OCI-LY7 (cell line): Measurements from ENCODE around the gene NFIX. TPM values are rescaled to one million over a fixed set of nuclear protein-coding genes. Genes with fewer than 3 reads are reported as not detected.

Source experiments
- BruUV-seq: library from RNA; stranded (reverse); fragments of 400-500 nt; replicated peaks from 2 replicates; lab custom pipeline; 2021; lab: Mats Ljungman, UMichigan
- CTCF ChIA-PET: fragments of 300-600 bp; sonication (Branson Sonifier 250); formaldehyde crosslinking; loops from one replicate; lab custom pipeline; 2022; ENCODE audit warnings: antibody characterized with exemption; ENCODE audit not compliant: unreplicated experiment; lab: Charles Lee
- POLR2A ChIA-PET: fragments of 300-600 bp; sonication (Branson Sonifier 250); formaldehyde crosslinking; loops from one replicate; lab custom pipeline; 2022; ENCODE audit warnings: antibody characterized with exemption; lab: Charles Lee
- DNase-seq: peaks from one replicate; pipeline ENCODE4 v3.0.0-alpha.2; 2015; ENCODE audit warnings: low spot score
- H2AFZ ChIP-seq: fragments of 200-600 bp; sonication (generic), shearing (Covaris generic); 2 replicates; pipeline ENCODE4 v1.6.1; 2014; ENCODE audit warnings: mild to moderate bottlenecking, antibody characterized with exemption, low read length, moderate library complexity
- H3K27ac ChIP-seq: fragments of 200-600 bp; sonication (generic); 2 replicates; pipeline ENCODE4 v1.5.1; 2014; ENCODE audit warnings: mixed run types, low read depth, mild to moderate bottlenecking, moderate library complexity, low read length, inconsistent platforms; ENCODE audit not compliant: poor library complexity, severe bottlenecking
- H3K36me3 ChIP-seq: fragments of 200-600 bp; sonication (generic); 2 replicates; pipeline ENCODE4 v1.6.1; 2014; ENCODE audit warnings: mild to moderate bottlenecking, antibody characterized with exemption, low read length, moderate library complexity, mixed read lengths; ENCODE audit not compliant: insufficient read depth
- H3K4me1 ChIP-seq: fragments of 200-600 bp; sonication (generic); 2 replicates; pipeline ENCODE4 v1.5.1; 2014; ENCODE audit warnings: mild to moderate bottlenecking, low read length; ENCODE audit not compliant: insufficient read depth, poor library complexity, severe bottlenecking
- H3K4me2 ChIP-seq: fragments of 200-600 bp; sonication (generic); 2 replicates; pipeline ENCODE4 v1.6.1; 2014; ENCODE audit warnings: mild to moderate bottlenecking, low read length
- H3K4me3 ChIP-seq: fragments of 200-600 bp; sonication (generic); 2 replicates; pipeline ENCODE4 v1.5.1; 2014; ENCODE audit warnings: mild to moderate bottlenecking, low read depth, low read length; ENCODE audit not compliant: poor library complexity, severe bottlenecking
- H3K79me2 ChIP-seq: fragments of 200-600 bp; sonication (generic); 2 replicates; pipeline ENCODE4 v1.6.1; 2016; ENCODE audit warnings: low read depth, mild to moderate bottlenecking, low read length, moderate library complexity, mixed read lengths; ENCODE audit not compliant: insufficient read depth
- H3K9me2 ChIP-seq: fragments of 200-600 bp; sonication (generic); 2 replicates; pipeline ENCODE4 v1.6.1; 2016; ENCODE audit warnings: mild to moderate bottlenecking, low read length, mixed read lengths; ENCODE audit not compliant: insufficient read depth
- H3K9me3 ChIP-seq: fragments of 200-600 bp; sonication (generic); 2 replicates; pipeline ENCODE4 v1.6.1; 2014; ENCODE audit warnings: mild to moderate bottlenecking, mixed run types, low read length, mixed read lengths
- H4K20me1 ChIP-seq: fragments of 200-600 bp; sonication (generic); 2 replicates; pipeline ENCODE4 v1.6.1; 2014; ENCODE audit warnings: mild to moderate bottlenecking, antibody characterized with exemption, low read length, moderate library complexity, mixed read lengths; ENCODE audit not compliant: insufficient read depth
- CTCF ChIP-seq: fragments of 200-600 bp; sonication (generic); conservative IDR thresholded peaks from 2 replicates; pipeline ENCODE4 v1.5.1; 2014; ENCODE audit warnings: mild to moderate bottlenecking, antibody characterized with exemption, low read length, moderate library complexity, mixed read lengths
- EZH2phosphoT487 ChIP-seq: fragments of 200-600 bp; sonication (generic); IDR thresholded peaks from 2 replicates; pipeline ENCODE4 v1.6.1; 2018; ENCODE audit warnings: low read depth, borderline replicate concordance, mild to moderate bottlenecking, mixed run types, antibody characterized with exemption, low read length, moderate library complexity, mixed read lengths
- intact Hi-C: fragments of 100-400 bp; cut with micrococcal nuclease; formaldehyde crosslinking; loops from one replicate; pipeline ENCODE4 v1.10.0; 2022; ENCODE audit not compliant: unreplicated experiment
- total RNA-seq, 2 experiments: library from RNA; depleted of rRNA in 1 of 2; stranded (reverse); fragments of >200 nt in 1 of 2; shearing (Covaris generic) in 1 of 2; gene quantifications; 2 replicates each; pipeline ENCODE4 v1.2.3, GENCODE V29; 2014 to 2022

The NFIX gene
- total RNA-seq, 2 experiments from 2014 or later: 0.16 to 0.72 TPM

DNA sequence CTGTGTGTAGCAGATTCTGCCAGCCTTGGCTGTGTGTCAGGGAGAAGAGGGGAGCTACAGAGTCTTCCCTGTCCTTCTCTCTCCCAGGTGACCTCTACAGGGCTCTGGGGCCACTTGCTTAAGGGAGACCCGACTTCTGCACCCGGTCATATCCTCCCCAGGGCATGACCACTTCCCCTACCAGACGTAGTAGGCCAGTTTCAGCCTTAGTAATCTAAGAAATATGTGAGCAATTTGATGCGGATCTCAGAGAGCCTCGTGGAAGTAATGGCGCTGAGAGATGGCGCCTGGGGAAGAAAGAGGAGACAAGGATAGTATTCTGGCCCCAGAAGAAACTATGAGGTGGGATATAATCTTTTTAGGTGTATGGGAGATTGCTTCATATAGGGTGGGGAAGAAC lies 41.9 kb downstream of the NFIX start:
- H3K27ac ChIP-seq: no peak overlapping the region
- H3K4me2 ChIP-seq: no peak overlapping the region
- H3K9me2 ChIP-seq: no peaks in the 10 kb centered on the region
- no peak overlapping the region for H2AFZ ChIP-seq
- no peaks in the 10 kb centered on the region for H3K79me2 ChIP-seq
- no peaks in the 10 kb centered on the region for H3K9me3 ChIP-seq
- POLR2A ChIA-PET: no interaction called here
- no peaks in the 10 kb centered on the region for H4K20me1 ChIP-seq
- H3K4me3 ChIP-seq: no peak overlapping the region
- no peaks in the 10 kb centered on the region for H3K36me3 ChIP-seq
- DNase-seq: no peak
- CTCF ChIA-PET: no interaction called here
- intact Hi-C loops: no loop called here
- no peaks in the 10 kb centered on the region for H3K4me1 ChIP-seq
- TF ChIP-seq EZH2phosphoT487 (no peak), CTCF (no peak)
- BruUV-seq: no TSS peak

DNA sequence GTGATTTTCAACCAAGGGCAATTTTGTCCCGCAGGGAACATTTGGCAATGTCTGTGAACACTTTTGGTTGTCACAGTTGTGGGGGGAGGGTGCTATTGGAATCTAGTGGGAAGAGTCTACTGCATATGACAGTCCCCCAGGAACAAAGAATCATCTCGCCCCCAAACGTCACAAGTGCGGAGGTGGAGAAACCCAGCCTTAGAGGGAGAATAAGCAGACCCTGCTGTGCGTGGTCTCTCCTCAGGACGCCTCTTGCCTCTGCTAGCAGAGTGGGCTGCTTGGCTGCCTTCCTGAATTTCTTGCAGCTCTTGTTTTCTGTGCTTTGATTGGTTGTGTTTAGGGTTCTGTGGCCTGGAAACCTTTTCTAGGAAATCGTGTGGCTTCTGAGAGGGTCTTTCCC lies 42.5 kb downstream of the NFIX start:
- intact Hi-C loops: no loop called here
- Histone ChIP-seq H2AFZ (no peak overlapping the region), H3K4me2 (no peak overlapping the region), H3K9me2 (no peaks in the 10 kb centered on the region), H3K4me1 (no peaks in the 10 kb centered on the region), H3K9me3 (no peaks in the 10 kb centered on the region), H4K20me1 (no peaks in the 10 kb centered on the region), H3K27ac (no peak overlapping the region), H3K79me2 (no peaks in the 10 kb centered on the region), H3K36me3 (no peaks in the 10 kb centered on the region), H3K4me3 (no peak overlapping the region)
- BruUV-seq: no TSS peak
- ChIA-PET POLR2A (no interaction called here), CTCF (no interaction called here)
- no peak for DNase-seq
- no peak for TF ChIP-seq CTCF
- TF ChIP-seq EZH2phosphoT487: no peak

DNA sequence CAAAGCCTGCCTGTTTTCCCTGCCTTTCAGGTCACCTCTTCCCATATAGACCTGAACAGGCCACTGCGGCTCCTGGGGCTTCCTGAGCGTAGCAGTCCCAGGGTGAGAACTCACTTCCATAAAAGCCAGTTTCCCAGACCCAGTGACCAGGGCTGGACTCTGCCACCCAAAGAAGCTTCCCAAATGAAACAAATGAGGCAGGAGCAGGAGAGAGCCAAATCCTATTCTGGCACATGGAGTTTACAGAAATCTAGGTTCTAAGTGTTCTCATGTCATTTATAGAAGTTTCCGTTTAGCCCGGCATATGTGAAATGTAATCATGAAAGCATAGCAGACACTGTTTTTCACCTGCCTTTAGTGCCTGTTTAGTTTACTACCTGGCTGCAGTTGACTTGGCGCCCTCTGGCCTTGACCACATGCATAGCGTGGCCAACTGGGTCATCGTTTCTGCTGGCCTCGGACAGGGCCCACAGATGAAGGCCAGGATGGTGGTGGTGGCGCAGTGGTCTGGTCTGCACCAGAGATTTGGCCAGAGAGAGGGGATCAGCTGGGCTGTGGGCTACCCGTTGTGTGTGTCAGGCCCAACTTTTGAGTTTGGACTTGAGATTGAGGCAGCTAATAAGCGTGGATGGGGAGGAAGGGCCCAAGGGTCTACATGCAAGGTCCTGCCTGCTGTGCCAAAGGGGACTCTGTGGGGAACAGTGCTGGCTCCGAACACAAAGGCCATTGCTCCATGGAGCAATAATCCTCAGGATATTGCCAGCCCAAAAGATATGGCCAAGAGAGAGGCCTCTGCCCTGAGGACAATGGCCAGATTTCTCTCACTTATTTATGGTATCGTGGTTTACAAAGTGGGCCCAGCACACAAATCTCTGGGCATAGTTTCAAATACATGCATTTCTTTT lies 43.3 kb downstream of the NFIX start:
- Histone ChIP-seq H3K4me1 (peaks cover 6% of the 10 kb centered on the region), H3K27ac (no peak overlapping the region), H3K4me3 (no peak overlapping the region), H3K9me3 (no peaks in the 10 kb centered on the region), H4K20me1 (no peaks in the 10 kb centered on the region), H2AFZ (no peak overlapping the region), H3K9me2 (no peaks in the 10 kb centered on the region), H3K36me3 (no peaks in the 10 kb centered on the region), H3K4me2 (no peak overlapping the region), H3K79me2 (no peaks in the 10 kb centered on the region)
- no peak for DNase-seq
- ChIA-PET POLR2A (no interaction called here), CTCF (no interaction called here)
- intact Hi-C loops: no loop called here
- TF ChIP-seq CTCF (peak; percentile 23; the same call in 1 of the 2 replicates), EZH2phosphoT487 (no peak)
- BruUV-seq: no TSS peak
